ENCODE data around the gene MYO16.
A peak's percentile ranks its signal among the peaks of the same experiment; 100 is the strongest.

MYO16 gene

GRCh38 chr13:108662528-108662927 is 33.1 kb downstream of the MYO16 start:
- no peak for FAIRE-seq
- DNase-seq (ENCODE audit: low spot score) = no peak

- DNase-seq (ENCODE audit: low spot score) = no peak
- no peak for FAIRE-seq
These were observed 34.3 kb downstream of the MYO16 start for GRCh38 chr13:108663710-108664109.

GRCh38 chr13:108667205-108667604 is 37.8 kb downstream of the MYO16 start:
- DNase-seq (ENCODE audit: low spot score) = no peak
- FAIRE-seq = no peak

GRCh38 chr13:108669381-108669780 is 40.0 kb downstream of the MYO16 start:
- no peak for FAIRE-seq
- no peak for DNase-seq (ENCODE audit: low spot score)

GRCh38 chr13:108674346-108674745 is 44.9 kb downstream of the MYO16 start:
- FAIRE-seq (no peak), DNase-seq (ENCODE audit: low spot score) (no peak)

GRCh38 chr13:108674771-108675170 is 45.4 kb downstream of the MYO16 start:
- FAIRE-seq (no peak), DNase-seq (ENCODE audit: low spot score) (no peak)

- FAIRE-seq = no peak
- DNase-seq (ENCODE audit: low spot score) = no peak
These were observed 47.2 kb downstream of the MYO16 start for GRCh38 chr13:108676620-108677019.

- no peak for DNase-seq (ENCODE audit: low spot score)
- no peak for FAIRE-seq
These were observed 48.4 kb downstream of the MYO16 start for GRCh38 chr13:108677806-108678205.

- DNase-seq (ENCODE audit: low spot score) = no peak
- FAIRE-seq = no peak
These were observed 50.6 kb downstream of the MYO16 start for GRCh38 chr13:108680011-108680410.

- FAIRE-seq = no peak
- DNase-seq (ENCODE audit: low spot score) = no peak
These were observed 52.7 kb downstream of the MYO16 start for GRCh38 chr13:108681986-108682575.

- DNase-seq (ENCODE audit: low spot score) (no peak), FAIRE-seq (no peak)
These were observed 53.3 kb downstream of the MYO16 start for GRCh38 chr13:108682714-108683113.

GRCh38 chr13:108686027-108686426 is 56.6 kb downstream of the MYO16 start:
- FAIRE-seq = no peak
- no peak for DNase-seq (ENCODE audit: low spot score)

GRCh38 chr13:108690726-108691125 is 61.3 kb downstream of the MYO16 start:
- DNase-seq (ENCODE audit: low spot score) = no peak
- FAIRE-seq = no peak

- no peak for DNase-seq (ENCODE audit: low spot score)
These were observed 71.2 kb downstream of the MYO16 start for GRCh38 chr13:108700422-108701170.

GRCh38 chr13:108702171-108702570 is 72.8 kb downstream of the MYO16 start:
- DNase-seq (ENCODE audit: low spot score) (no peak), FAIRE-seq (no peak)

More at GRCh38 chr13:108700422-108701170, 71.2 kb downstream of the MYO16 start:
- no peak for FAIRE-seq

- DNase-seq (ENCODE audit: low spot score) (peak; percentile 15), FAIRE-seq (no peak)
These were observed 75.6 kb downstream of the MYO16 start for GRCh38 chr13:108705031-108705430.

- DNase-seq (ENCODE audit: low spot score) (no peak), FAIRE-seq (no peak)
These were observed 78.2 kb downstream of the MYO16 start for GRCh38 chr13:108707584-108707983.

GRCh38 chr13:108708921-108709320 is 79.5 kb downstream of the MYO16 start:
- DNase-seq (ENCODE audit: low spot score) (no peak), FAIRE-seq (no peak)

- DNase-seq (ENCODE audit: low spot score) (no peak), FAIRE-seq (no peak)
These were observed 82.0 kb downstream of the MYO16 start for GRCh38 chr13:108711386-108711785.

- FAIRE-seq = no peak
- DNase-seq (ENCODE audit: low spot score) = no peak
These were observed 96.1 kb downstream of the MYO16 start for GRCh38 chr13:108725471-108725870.

- no peak for FAIRE-seq
These were observed 99.0 kb downstream of the MYO16 start for GRCh38 chr13:108728370-108728769.

GRCh38 chr13:108733022-108733560 is 103.7 kb downstream of the MYO16 start:
- FAIRE-seq (no peak), DNase-seq (ENCODE audit: low spot score) (no peak)

More at GRCh38 chr13:108728370-108728769, 99.0 kb downstream of the MYO16 start:
- DNase-seq (ENCODE audit: low spot score) = no peak

- no peak for FAIRE-seq
- no peak for DNase-seq (ENCODE audit: low spot score)
These were observed 105.3 kb downstream of the MYO16 start for GRCh38 chr13:108734676-108735075.
